Stimulated activated naive B cell treated with anti-CD40 and anti-IgM and Interleukin-4, amounts not matched to agents 10 μg/mL and 1 μg/mL and 100 μg/mL, for 72 hours (primary cell): ENCODE data around the gene RSRC2.
"Not testable (repeated sequence)": the region's sequence is repeated elsewhere in the genome, so short reads cannot be mapped to it uniquely, and the experiment has no call there.

ENCODE experiments used
- ATAC-seq, 2 donors: fragments of 150-1000 bp; cut with Tn5 transposase; replicated peaks; 2 replicates each; pipeline ENCODE4 v1.10.0; 2021; ENCODE audit warnings: moderate library complexity in 1 of 2
- DNase-seq: peaks from one replicate; pipeline ENCODE4 v3.0.0; 2021
- H3K27ac Mint-ChIP-seq: one replicate; pipeline ENCODE4 v1.8.0; 2022; ENCODE audit warnings: mild to moderate bottlenecking, mixed read lengths
- H3K27me3 Mint-ChIP-seq, 2 donors: one replicate each; pipeline ENCODE4 v1.8.0; 2022; ENCODE audit warnings: mixed read lengths in 2 of 2
- H3K36me3 Mint-ChIP-seq, 2 donors: one replicate each; pipeline ENCODE4 v1.8.0; 2022; ENCODE audit warnings: mixed read lengths in 2 of 2, mild to moderate bottlenecking in 1 of 2
- H3K4me1 Mint-ChIP-seq, 2 donors: one replicate each; pipeline ENCODE4 v1.8.0; 2022; ENCODE audit warnings: mixed read lengths in 2 of 2, mild to moderate bottlenecking in 1 of 2
- H3K4me3 Mint-ChIP-seq, 2 donors: one replicate each; pipeline ENCODE4 v1.8.0; 2022; ENCODE audit warnings: mild to moderate bottlenecking in 2 of 2, mixed read lengths in 2 of 2, moderate library complexity in 1 of 2
- H3K9me3 Mint-ChIP-seq, 2 donors: one replicate each; pipeline ENCODE4 v1.8.0; 2022; ENCODE audit warnings: mixed read lengths in 2 of 2, mild to moderate bottlenecking in 1 of 2

RSRC2 gene

DNA sequence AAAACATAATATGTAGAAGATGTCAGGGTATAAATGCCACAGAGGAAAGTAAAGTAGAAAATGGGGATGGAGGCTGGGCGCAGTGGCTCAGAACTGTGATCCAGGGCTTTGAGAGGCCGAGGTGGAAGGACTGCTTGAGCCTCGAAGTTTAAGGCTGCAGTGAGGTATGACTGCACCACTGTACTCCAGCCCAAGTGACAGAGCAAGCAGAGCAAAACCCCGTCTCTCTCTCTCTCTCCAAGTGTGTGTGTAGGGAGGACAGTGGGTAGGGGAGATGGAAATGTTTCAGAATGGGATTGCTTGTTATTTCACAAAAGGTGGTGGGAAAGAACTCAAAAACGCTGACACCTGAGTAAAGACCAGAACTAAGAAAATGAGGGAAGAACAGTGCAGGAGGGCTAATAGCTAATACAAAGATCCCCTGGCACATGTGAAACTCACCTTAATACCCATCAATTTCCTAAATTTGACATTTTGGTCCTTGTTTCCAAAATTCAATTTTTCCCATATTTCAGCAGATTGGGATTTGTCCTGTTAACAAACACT lies 20.3 kb downstream of the RSRC2 start:
- H3K36me3 Mint-ChIP-seq, result peaks cover 18 to 29% of the 10 kb centered on the region in 2 donors

GRCh38 chr12:122505419-122506051 lies 21.2 kb downstream of the RSRC2 start:
- H3K27ac Mint-ChIP-seq, result peak overlapping the region; percentile 33
- DNase-seq, result no peak
- no peaks in the 10 kb centered on the region for H3K27me3 Mint-ChIP-seq
- peaks cover 13 to 21% of the 10 kb centered on the region in 2 donors for H3K4me1 Mint-ChIP-seq
- ATAC-seq, result no peak
- H3K4me3 Mint-ChIP-seq, result no peak overlapping the region
- no peaks in the 10 kb centered on the region for H3K9me3 Mint-ChIP-seq
- H3K36me3 Mint-ChIP-seq, result peaks cover 18 to 30% of the 10 kb centered on the region in 2 donors

More for the DNA sequence above, 20.3 kb downstream of the RSRC2 start:
- H3K4me1 Mint-ChIP-seq, result peaks cover 7 to 12% of the 10 kb centered on the region in 2 donors
- DNase-seq, result no peak
- ATAC-seq, result no peak
- no peak overlapping the region for H3K4me3 Mint-ChIP-seq
- H3K27ac Mint-ChIP-seq, result no peak overlapping the region
- no peaks in the 10 kb centered on the region for H3K9me3 Mint-ChIP-seq
- no peaks in the 10 kb centered on the region for H3K27me3 Mint-ChIP-seq

DNA sequence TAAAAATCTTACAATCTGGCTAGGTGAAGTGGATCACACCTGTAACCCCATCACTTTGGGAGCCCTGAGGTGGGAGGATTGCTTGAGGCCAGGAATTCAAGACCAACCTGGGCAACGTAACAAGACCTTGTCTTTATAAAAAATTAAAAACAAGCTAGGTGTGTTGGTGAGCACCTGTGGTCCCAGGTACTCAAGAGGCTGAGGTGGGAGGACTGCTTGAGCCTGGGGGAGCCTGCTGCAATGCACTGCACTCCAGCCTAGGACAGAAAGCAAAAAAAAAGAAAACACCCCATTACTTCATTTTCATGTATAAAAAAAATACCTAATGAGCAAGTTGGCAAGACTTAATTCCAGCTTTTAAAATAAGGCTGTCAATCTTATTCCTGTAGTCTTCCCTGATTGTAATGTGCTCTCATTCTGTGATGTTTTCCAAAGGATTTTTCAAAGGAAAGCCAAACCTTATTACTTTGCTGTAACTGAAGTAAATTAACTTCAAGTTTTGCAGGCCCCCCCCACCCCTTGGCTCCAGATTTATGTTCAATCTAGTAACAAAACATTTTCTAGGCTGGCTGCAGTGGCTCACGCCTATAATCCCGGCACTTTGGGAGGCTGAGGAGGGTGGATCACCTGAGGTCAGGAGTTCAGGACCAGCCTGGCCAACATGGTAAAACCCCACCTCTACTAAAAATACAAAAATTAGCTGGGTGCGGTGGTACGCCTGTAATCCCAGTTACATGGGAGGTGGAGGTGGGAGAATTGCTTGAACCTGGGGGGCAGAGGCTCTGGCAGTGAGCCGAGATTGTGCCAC lies 22.7 kb downstream of the RSRC2 start:
- H3K4me1 Mint-ChIP-seq, result peaks cover 17 to 32% of the 10 kb centered on the region in 2 donors
- no peak for DNase-seq
- no peaks in the 10 kb centered on the region for H3K9me3 Mint-ChIP-seq
- H3K27me3 Mint-ChIP-seq, result no peaks in the 10 kb centered on the region
- H3K36me3 Mint-ChIP-seq, result peaks cover 17 to 25% of the 10 kb centered on the region in 2 donors
- no peak overlapping the region for H3K4me3 Mint-ChIP-seq
- ATAC-seq, result no peak
- peak overlapping the region; percentile 27 for H3K27ac Mint-ChIP-seq

DNA sequence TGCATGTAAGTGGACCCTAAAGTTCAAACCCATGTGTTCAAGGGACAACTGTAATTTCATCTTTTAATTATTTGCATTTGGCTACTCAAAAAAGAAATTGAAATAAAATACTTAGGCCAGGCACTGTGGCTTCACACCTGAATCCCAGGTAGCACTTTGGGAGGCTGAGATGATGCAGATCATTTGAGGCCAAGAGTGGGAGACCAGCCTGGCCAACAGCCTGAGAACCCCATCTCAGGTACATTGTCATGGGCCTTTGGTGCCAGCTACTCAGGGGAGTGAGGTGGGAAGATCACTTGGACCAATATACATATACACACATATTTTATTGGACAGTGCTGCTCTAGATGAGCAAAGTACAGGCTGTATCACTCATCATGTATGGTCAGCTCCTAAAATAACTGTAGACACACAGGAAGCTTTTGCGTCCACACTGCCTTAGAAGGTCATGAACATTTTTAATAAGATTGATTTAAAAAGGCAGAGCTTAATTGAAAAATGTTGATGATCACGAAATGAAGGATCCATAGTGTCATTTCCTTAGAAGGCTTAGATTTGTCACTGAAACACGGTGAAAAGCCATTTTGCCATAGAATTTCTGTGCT lies 23.5 kb downstream of the RSRC2 start:
- Mint-ChIP-seq H3K27me3 (no peaks in the 10 kb centered on the region), H3K9me3 (no peaks in the 10 kb centered on the region), H3K4me1 (peaks cover 17 to 36% of the 10 kb centered on the region in 2 donors), H3K27ac (peak overlapping the region; percentile 56), H3K36me3 (peaks cover 17 to 25% of the 10 kb centered on the region in 2 donors), H3K4me3 (no peak overlapping the region)
- DNase-seq (no peak), ATAC-seq (no peak)

DNA sequence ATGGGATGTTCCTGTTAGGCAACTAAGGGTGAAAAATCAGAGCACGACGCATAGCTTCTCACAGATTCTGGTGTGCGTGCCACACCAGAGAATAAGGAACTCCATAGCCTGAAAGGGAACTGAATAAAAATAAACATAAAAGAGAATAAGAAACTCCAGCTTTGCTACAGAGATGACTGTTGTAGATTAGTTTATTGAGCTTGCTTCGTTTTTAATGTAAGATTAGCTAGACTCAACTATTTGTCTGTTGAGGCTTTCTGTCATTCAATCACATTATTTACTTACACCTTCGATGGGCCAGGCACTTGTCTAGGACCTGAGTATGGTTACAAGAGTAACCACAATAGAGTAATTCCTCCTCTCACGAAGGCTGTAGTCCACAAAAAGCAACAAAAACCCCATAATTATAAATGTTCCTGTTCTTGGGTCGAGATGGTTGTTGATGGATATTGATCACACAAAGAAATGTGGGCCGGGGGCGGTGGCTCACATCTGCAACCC lies 25.2 kb downstream of the RSRC2 start:
- no peak for DNase-seq
- H3K36me3 Mint-ChIP-seq, result peaks cover 17 to 26% of the 10 kb centered on the region in 2 donors
- peak overlapping the region; percentile 96 to 97 for H3K4me3 Mint-ChIP-seq

GRCh38 chr12:122500685-122501488 lies 25.8 kb downstream of the RSRC2 start, which contains the start of gene ZCCHC8:
Gene ZCCHC8 (minus strand): TSS chr12:122500932. CDS start chr12:122500840, 92 bp downstream.
- Mint-ChIP-seq H3K36me3 (peaks cover 11 to 21% of the 10 kb centered on the region in 2 donors), H3K9me3 (no peaks in the 10 kb centered on the region), H3K27me3 (no peaks in the 10 kb centered on the region), H3K27ac (peak within 1 kb of the TSS; percentile 94), H3K4me1 (peaks cover 19 to 44% of the 10 kb centered on the region in 2 donors), H3K4me3 (peak within 1 kb of the TSS; percentile 96 to 97)
- peak; percentile 96 for DNase-seq
- ATAC-seq, result peak; percentile 92 to 94

More for the DNA sequence above, 25.2 kb downstream of the RSRC2 start:
- peak overlapping the region; percentile 94 for H3K27ac Mint-ChIP-seq
- H3K9me3 Mint-ChIP-seq, result no peaks in the 10 kb centered on the region
- no peaks in the 10 kb centered on the region for H3K27me3 Mint-ChIP-seq
- ATAC-seq, result peak; percentile 25 to 31
- H3K4me1 Mint-ChIP-seq, result peaks cover 18 to 44% of the 10 kb centered on the region in 2 donors

DNA sequence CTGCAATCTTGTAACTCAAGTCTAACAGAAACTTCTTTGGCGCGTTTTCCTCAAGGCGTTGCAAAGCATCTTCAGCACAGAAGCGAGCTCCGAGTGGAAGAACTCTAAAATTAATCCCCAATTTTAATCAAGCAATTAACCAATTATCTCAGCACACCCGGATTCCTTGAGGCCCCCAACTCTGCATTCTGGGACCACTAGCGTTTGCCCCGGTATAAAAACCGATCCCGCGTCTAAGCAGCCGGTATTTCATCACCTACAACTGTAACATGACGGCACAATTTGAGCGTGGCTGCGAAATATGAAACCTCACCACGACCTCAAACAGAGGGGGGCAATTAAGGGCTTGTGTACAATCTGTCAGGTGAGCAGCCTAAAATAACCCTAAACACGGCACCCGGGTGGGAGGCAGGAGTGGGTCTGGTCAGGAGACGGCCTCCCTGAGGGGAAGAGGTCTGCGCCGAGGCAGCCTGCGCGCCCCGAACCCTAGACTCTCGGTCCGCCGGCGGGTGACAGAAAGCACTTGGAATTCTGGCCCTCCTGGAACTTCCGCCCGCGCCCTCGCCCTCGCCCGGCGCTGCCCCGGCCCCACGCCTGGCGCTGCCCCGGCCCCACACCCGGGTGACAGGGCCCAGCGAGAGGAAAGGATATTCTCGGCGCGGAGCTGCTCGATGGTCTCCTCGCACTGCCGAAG lies 26.6 kb downstream of the RSRC2 start:
- H3K9me3 Mint-ChIP-seq, result no peaks in the 10 kb centered on the region
- peaks cover 15 to 24% of the 10 kb centered on the region in 2 donors for H3K36me3 Mint-ChIP-seq
- H3K4me1 Mint-ChIP-seq, result peaks cover 19 to 49% of the 10 kb centered on the region in 2 donors
- H3K4me3 Mint-ChIP-seq, result peak overlapping the region; percentile 96 to 97
- no peaks in the 10 kb centered on the region for H3K27me3 Mint-ChIP-seq
- peak overlapping the region; percentile 94 for H3K27ac Mint-ChIP-seq
- ATAC-seq, result peak; percentile 10 to 15
- peak; percentile 26 for DNase-seq

DNA sequence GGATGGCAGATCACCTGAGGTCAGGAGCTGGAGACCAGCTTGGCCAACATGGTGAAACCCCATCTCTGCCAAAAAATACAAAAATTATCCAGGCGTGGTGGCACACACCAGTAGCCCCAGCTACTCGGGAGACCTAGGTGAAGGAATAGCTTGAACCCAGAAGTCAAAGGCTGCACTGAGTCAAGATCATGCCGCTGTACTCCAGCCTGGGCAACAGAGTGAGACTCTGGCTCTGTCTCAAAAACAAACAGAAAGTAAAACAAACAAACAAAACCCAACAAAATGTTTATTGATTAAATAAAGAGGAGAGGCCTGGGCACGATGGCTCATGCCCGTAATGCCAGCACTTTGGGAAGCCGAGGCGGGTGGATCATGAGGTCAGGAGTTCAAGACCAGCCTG lies 31.5 kb downstream of the RSRC2 start:
- H3K4me3 Mint-ChIP-seq, result no peak overlapping the region
- ATAC-seq, result no peak
- no peak overlapping the region for H3K27ac Mint-ChIP-seq
- peaks cover 30 to 32% of the 10 kb centered on the region in 2 donors for H3K36me3 Mint-ChIP-seq
- peaks cover 6 to 40% of the 10 kb centered on the region in 2 donors for H3K4me1 Mint-ChIP-seq
- no peaks in the 10 kb centered on the region for H3K27me3 Mint-ChIP-seq
- no peaks in the 10 kb centered on the region for H3K9me3 Mint-ChIP-seq
- DNase-seq, result no peak

DNA sequence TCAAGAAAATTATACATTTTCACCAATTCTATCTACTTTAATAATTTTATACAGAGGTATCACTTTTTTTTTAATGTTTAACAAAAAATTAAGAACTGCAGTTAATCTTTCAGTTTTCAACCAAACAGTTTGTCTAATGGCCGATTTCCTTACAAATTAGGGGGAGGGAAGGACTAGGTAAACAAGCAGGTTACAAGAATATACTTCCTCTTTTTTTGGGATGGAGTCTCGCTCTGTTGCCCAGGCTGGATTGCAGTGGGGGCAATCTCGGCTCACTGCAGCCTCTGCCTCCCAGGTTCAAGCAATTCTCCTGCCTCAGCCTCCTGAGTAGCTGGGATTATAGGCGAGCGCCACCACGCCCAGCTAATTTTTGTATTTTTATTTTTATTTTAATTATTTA lies 33.5 kb downstream of the RSRC2 start:
- DNase-seq, H3K27me3 Mint-ChIP-seq, H3K4me3 Mint-ChIP-seq, H3K27ac Mint-ChIP-seq, ATAC-seq, H3K9me3 Mint-ChIP-seq: not testable (repeated sequence)
- Mint-ChIP-seq H3K36me3 (peaks cover 35 to 36% of the 10 kb centered on the region in 2 donors), H3K4me1 (peaks cover 2 to 30% of the 10 kb centered on the region in 2 donors)

DNA sequence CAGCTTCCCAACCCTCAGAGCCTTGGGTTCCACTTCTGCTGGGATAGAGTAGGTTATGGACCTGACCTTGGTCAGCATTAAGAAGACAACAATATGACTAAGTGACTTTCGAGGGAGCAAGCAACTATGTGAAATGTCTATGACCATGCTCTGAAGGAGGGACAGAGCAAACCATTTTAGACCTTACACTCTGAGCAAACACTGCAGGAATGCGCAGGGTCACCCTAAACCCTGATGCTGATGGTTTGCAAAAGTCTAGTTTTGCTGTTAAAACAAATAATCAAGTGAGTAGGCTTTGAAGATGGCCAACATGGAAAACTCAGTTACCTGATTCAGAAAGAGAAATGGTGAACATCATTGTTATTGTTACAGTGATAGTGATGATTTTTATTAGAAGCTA lies 34.7 kb downstream of the RSRC2 start:
- H3K9me3 Mint-ChIP-seq, result no peaks in the 10 kb centered on the region
- peaks cover 36 to 37% of the 10 kb centered on the region in 2 donors for H3K36me3 Mint-ChIP-seq
- H3K27me3 Mint-ChIP-seq, result no peaks in the 10 kb centered on the region
- ATAC-seq, result no peak
- peaks cover 2 to 23% of the 10 kb centered on the region in 2 donors for H3K4me1 Mint-ChIP-seq
- H3K4me3 Mint-ChIP-seq, result no peak overlapping the region
- H3K27ac Mint-ChIP-seq, result no peak overlapping the region
- no peak for DNase-seq

GRCh38 chr12:122489038-122489437 lies 37.7 kb downstream of the RSRC2 start:
- Mint-ChIP-seq H3K27ac (no peak overlapping the region), H3K27me3 (no peaks in the 10 kb centered on the region), H3K36me3 (peaks cover 41 to 46% of the 10 kb centered on the region in 2 donors), H3K4me1 (peaks cover 0 to 11% of the 10 kb centered on the region in 2 donors), H3K4me3 (no peak overlapping the region), H3K9me3 (no peaks in the 10 kb centered on the region)
- DNase-seq (no peak), ATAC-seq (no peak)

DNA sequence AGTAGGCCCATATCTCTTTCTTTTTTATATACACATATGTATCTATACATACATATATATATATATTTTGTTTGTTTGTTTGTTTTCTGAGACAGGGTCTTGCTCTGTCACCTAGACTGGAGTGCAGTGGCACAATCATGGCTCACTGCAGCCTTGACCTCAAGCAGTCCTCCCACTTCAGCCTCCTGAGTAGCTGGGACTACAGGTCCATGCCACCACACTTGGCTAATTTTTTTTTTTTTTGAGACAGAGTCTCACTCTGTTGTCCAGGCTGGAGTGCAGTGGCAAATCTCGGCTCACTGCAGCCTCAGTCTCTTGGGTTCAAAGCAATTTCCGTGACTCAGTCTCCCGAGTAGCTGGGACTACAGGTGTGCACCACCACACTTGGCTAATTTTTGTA lies 38.9 kb downstream of the RSRC2 start:
- not testable (repeated sequence) for H3K4me1 Mint-ChIP-seq, H3K9me3 Mint-ChIP-seq, H3K27ac Mint-ChIP-seq, H3K4me3 Mint-ChIP-seq, H3K27me3 Mint-ChIP-seq, DNase-seq, ATAC-seq
- peaks cover 44 to 51% of the 10 kb centered on the region in 2 donors for H3K36me3 Mint-ChIP-seq
